HCEC 1CT (cell line): Measurements from ENCODE around the gene NEXN.
"Not testable (repeated sequence)": the region's sequence is repeated elsewhere in the genome, so short reads cannot be mapped to it uniquely, and the experiment has no call there.

Experiments
- DNase-seq: peaks from one replicate; pipeline ENCODE4 v3.0.0-alpha.2; 2017

The NEXN gene

GRCh38 chr1:77972080-77972479 lies 83.7 kb downstream of the NEXN start:
- DNase-seq = no peak

GRCh38 chr1:77975386-77975785 lies 87.0 kb downstream of the NEXN start:
- DNase-seq = peak; percentile 68

- DNase-seq = no peak
Observed at GRCh38 chr1:77975907-77976306, 87.5 kb downstream of the NEXN start.

GRCh38 chr1:77976433-77977076 lies 88.1 kb downstream of the NEXN start:
- no peak for DNase-seq

DNA sequence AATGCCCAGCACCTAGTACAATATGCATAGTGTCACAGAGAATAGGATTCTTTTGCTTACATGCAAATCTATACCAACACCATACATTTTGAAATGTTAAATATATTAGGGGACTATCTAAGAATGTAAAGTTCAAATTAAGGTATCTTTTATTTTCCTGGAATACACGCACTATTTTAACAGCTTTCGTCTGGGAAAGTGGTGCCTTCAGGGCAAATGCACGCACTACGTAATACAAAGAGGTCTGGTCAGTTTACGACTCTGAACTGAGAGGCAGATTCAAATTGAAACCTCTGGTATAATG lies 89.5 kb downstream of the NEXN start:
- no peak for DNase-seq

DNA sequence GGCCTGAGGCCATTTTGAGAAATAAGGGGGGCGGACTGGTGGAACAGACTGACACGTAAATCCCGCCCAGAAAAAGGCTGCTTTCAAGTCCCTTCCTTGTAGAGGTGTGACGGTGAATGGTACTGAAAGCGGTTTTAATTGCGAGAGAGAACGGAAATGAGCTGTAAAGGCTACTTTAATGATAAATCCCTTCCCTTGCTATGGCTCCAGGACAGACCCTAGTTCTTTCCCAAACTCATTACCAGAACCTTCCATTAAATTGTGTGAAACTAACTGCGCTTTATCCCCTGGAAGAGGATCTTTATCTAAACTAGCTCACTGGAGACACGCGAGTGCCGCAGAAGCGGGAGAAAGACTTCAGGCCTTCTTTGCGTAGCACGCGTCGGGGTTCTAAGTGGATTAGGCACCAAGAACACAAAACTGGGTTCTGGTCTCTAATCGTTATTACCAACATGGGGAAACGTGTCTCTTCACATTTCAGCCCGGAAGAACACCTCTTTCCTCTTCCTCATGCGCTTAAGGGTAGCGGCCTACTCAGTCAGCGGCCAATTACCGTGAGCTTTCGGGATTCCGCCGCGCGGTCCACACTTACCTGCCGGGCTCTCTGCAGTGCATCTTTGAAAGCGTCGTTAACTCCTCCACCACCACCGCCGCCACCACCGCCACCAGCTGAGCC lies 90.0 kb downstream of the NEXN start:
- DNase-seq = peak; percentile 84

GRCh38 chr1:77978969-77979876 lies 90.8 kb downstream of the NEXN start, which contains the start of gene FUBP1:
Gene FUBP1 (minus strand): TSS chr1:77979072. CDS start chr1:77979004, 68 bp downstream.
- peak; percentile 99 for DNase-seq

- not testable (repeated sequence) for DNase-seq
Observed at GRCh38 chr1:77983352-77983996, 95.0 kb downstream of the NEXN start.

DNA sequence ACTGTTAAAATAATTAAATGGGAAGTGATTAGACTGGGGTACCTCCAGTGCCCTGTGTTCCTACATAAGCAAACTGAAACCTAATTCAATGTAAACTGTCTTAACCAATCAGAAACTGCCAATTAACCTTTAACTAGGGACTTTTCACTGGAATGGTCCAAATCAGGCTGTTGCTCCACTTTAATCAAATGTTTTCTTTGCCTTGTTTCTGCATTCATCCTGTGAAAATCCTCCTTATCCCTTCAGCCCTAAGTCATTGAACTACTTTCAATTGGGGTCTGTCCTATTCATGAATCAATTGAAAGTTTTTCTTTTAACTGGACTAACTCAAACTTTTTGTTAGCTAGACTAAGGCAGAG lies 95.6 kb downstream of the NEXN start:
- no peak for DNase-seq

GRCh38 chr1:77984629-77985028 lies 96.2 kb downstream of the NEXN start:
- no peak for DNase-seq

GRCh38 chr1:77986810-77987209 lies 98.4 kb downstream of the NEXN start:
- no peak for DNase-seq

- no peak for DNase-seq
Observed at GRCh38 chr1:77987919-77988318, 99.5 kb downstream of the NEXN start.

DNA sequence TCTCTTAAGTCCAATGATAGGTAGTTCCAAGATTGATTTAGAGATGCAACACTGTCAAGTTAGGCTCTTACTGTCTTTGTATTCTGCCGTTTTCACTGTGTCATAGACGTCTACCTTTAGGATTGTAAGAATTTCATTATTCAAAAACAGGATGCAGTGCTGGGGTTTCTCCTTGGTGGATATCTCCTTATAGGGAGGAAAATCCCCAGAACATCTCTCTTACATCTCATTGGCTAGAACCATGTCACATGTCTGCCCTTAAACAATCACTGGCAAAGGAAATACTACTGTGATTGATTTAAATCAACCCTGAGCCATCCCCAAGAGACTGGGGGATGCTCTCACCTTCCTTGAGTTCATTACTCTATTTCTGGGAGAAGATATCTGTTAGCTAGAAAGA lies 101.3 kb downstream of the NEXN start:
- DNase-seq = no peak

- no peak for DNase-seq
Observed at GRCh38 chr1:77990629-77991204, 102.3 kb downstream of the NEXN start.

- DNase-seq = no peak
Observed at GRCh38 chr1:77991638-77992037, 103.2 kb downstream of the NEXN start.
